SK-N-SH treated with all-trans-retinoic acid at 6 μM for 48 hours (cell line): ENCODE measurements around the gene ARHGEF6.

Experiments
- ATAC-seq: fragments of 200-7000 bp; cut with Tn5 transposase; 3 replicates; pipeline ENCODE4 v1.9.1; 2020; ENCODE audit warnings: mild to moderate bottlenecking, moderate library complexity
- ARNTL ChIP-seq: fragments of 450-650 bp; formaldehyde crosslinking; IDR thresholded peaks from 2 replicates; pipeline ENCODE4 v1.5.0; 2020; ENCODE audit warnings: low read depth, mild to moderate bottlenecking, moderate library complexity, borderline replicate concordance
- BACH2 ChIP-seq: fragments of 250-450 bp; sonication (Bioruptor Pico); IDR thresholded peaks from 2 replicates; pipeline ENCODE4 v1.9.0; 2021; ENCODE audit warnings: mild to moderate bottlenecking, borderline replicate concordance
- CREB5 ChIP-seq: fragments of 250-450 bp; sonication (Bioruptor Pico); IDR thresholded peaks from 2 replicates; pipeline ENCODE4 v1.5.1; 2020; ENCODE audit warnings: low read depth, mild to moderate bottlenecking, moderate library complexity
- CSDC2 ChIP-seq: fragments of 250-450 bp; sonication (Bioruptor Pico); IDR thresholded peaks from 2 replicates; pipeline ENCODE4 v1.5.0; 2020; ENCODE audit warnings: mild to moderate bottlenecking, moderate library complexity
- CSRNP3 ChIP-seq: fragments of 250-450 bp; sonication (Bioruptor Pico); IDR thresholded peaks from 2 replicates; pipeline ENCODE4 v1.5.1; 2021; ENCODE audit warnings: mild to moderate bottlenecking, moderate library complexity
- ESRRG ChIP-seq: fragments of 250-450 bp; sonication (Bioruptor Pico); IDR thresholded peaks from 2 replicates; pipeline ENCODE4 v1.6.1; 2021; ENCODE audit warnings: mild to moderate bottlenecking
- GLIS3 ChIP-seq: fragments of 250-450 bp; sonication (Bioruptor Pico); IDR thresholded peaks from 2 replicates; pipeline ENCODE4 v1.5.0; 2020; ENCODE audit warnings: mild to moderate bottlenecking, moderate library complexity
- ISL1 ChIP-seq: fragments of 250-450 bp; sonication (Bioruptor Pico); IDR thresholded peaks from 2 replicates; pipeline ENCODE4 v2.1.2; 2022; ENCODE audit warnings: mild to moderate bottlenecking, moderate library complexity
- OSR1 ChIP-seq: fragments of 250-450 bp; sonication (Bioruptor Pico); IDR thresholded peaks from 2 replicates; pipeline ENCODE4 v1.8.0; 2022; ENCODE audit warnings: moderate library complexity, mild to moderate bottlenecking, inconsistent platforms
- PATZ1 ChIP-seq: fragments of 250-450 bp; sonication (Bioruptor Pico); IDR thresholded peaks from 2 replicates; pipeline ENCODE4 v1.8.0; 2020; ENCODE audit warnings: mild to moderate bottlenecking, moderate library complexity, borderline replicate concordance
- POU6F1 ChIP-seq: fragments of 250-450 bp; sonication (Bioruptor Pico); IDR thresholded peaks from 2 replicates; pipeline ENCODE4 v1.8.0; 2021; ENCODE audit warnings: low read depth, mild to moderate bottlenecking, moderate library complexity, borderline replicate concordance
- PPARA ChIP-seq: fragments of 250-450 bp; sonication (Bioruptor Pico); IDR thresholded peaks from 2 replicates; pipeline ENCODE4 v1.5.0; 2020; ENCODE audit warnings: mild to moderate bottlenecking, borderline replicate concordance
- RARB ChIP-seq: fragments of 250-450 bp; sonication (Bioruptor Pico); IDR thresholded peaks from 2 replicates; pipeline ENCODE4 v1.8.0; 2021; ENCODE audit warnings: mild to moderate bottlenecking, moderate library complexity
- SNAI2 ChIP-seq: fragments of 250-450 bp; sonication (Bioruptor Pico); IDR thresholded peaks from 2 replicates; pipeline ENCODE4 v1.5.0; 2020; ENCODE audit warnings: mild to moderate bottlenecking, moderate library complexity
- TOX ChIP-seq: fragments of 250-450 bp; sonication (Bioruptor Pico); IDR thresholded peaks from 2 replicates; pipeline ENCODE4 v1.8.0; 2021; ENCODE audit warnings: mild to moderate bottlenecking, moderate library complexity, borderline replicate concordance
- ZFP3 ChIP-seq: fragments of 250-450 bp; sonication (Bioruptor Pico); IDR thresholded peaks from 2 replicates; pipeline ENCODE4 v1.5.0; 2020; ENCODE audit warnings: mild to moderate bottlenecking, moderate library complexity
- ZFP30 ChIP-seq: fragments of 450-650 bp; formaldehyde crosslinking; IDR thresholded peaks from 2 replicates; pipeline ENCODE4 v1.5.0; 2022; ENCODE audit warnings: mild to moderate bottlenecking, moderate library complexity
- ZNF565 ChIP-seq: fragments of 450-650 bp; formaldehyde crosslinking; conservative IDR thresholded peaks from 2 replicates; pipeline ENCODE4 v1.5.0; 2020; ENCODE audit warnings: low read depth, mild to moderate bottlenecking, moderate library complexity
- ZNF70 ChIP-seq: fragments of 450-650 bp; formaldehyde crosslinking; IDR thresholded peaks from 2 replicates; pipeline ENCODE4 v1.5.0; 2020; ENCODE audit warnings: mild to moderate bottlenecking, moderate library complexity
- ZNF8 ChIP-seq: fragments of 450-650 bp; formaldehyde crosslinking; IDR thresholded peaks from 2 replicates; pipeline ENCODE4 v1.5.0; 2020; ENCODE audit warnings: mild to moderate bottlenecking, moderate library complexity
- TF ChIP-seq, protein P1 (sequence below): fragments of 250-450 bp; sonication (Bioruptor Pico); IDR thresholded peaks from 2 replicates; pipeline ENCODE4 v1.5.0; 2020; ENCODE audit warnings: mild to moderate bottlenecking, moderate library complexity

The ARHGEF6 gene

DNA sequence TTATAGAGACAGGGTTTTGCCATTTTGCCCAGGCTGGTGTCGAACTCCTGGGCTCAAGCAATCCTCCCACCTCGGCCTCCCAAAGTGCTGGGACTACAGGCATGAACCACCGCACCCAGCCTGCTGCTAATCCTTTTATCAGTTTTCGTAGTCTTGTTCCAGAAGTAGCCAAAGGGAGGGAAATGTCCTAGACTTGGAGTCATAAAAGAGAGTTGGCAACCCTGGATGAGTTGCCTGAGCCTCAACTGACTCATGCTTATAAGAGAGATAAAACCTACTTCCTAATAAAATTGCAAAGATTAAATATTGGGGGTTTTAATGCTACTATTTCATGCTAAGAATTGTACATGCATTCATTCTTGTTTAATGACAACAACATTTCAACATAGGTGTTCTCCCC, 88.5 kb downstream of the ARHGEF6 start:
- TF ChIP-seq PATZ1 (CRISPR knock-in tag) (no peak), CSDC2 (CRISPR knock-in tag) (no peak), SNAI2 (no peak), CSRNP3 (CRISPR knock-in tag) (no peak), ZNF70 (CRISPR knock-in tag) (no peak), TOX (CRISPR knock-in tag) (no peak), PPARA (CRISPR knock-in tag) (no peak), GLIS3 (CRISPR knock-in tag) (no peak), ZNF565 (CRISPR knock-in tag) (no peak), ESRRG (CRISPR knock-in tag) (no peak)
- ATAC-seq: no peak

- ATAC-seq: no peak
- TF ChIP-seq BACH2 (CRISPR knock-in tag): no peak
- TF ChIP-seq, all 23 proteins: peak for 0
Measured at GRCh38 chrX:136691028-136691809, 89.5 kb downstream of the ARHGEF6 start.

GRCh38 chrX:136689436-136689835, 91.3 kb downstream of the ARHGEF6 start:
- no peak for ATAC-seq
- TF ChIP-seq CREB5 (CRISPR knock-in tag) (no peak), TOX (CRISPR knock-in tag) (no peak), CSDC2 (CRISPR knock-in tag) (no peak), ESRRG (CRISPR knock-in tag) (no peak), BACH2 (CRISPR knock-in tag) (no peak), ZFP30 (CRISPR knock-in tag) (no peak), ZFP3 (no peak), PATZ1 (CRISPR knock-in tag) (no peak), GLIS3 (CRISPR knock-in tag) (no peak), ZNF70 (CRISPR knock-in tag) (no peak), CSRNP3 (CRISPR knock-in tag) (no peak), OSR1 (CRISPR knock-in tag) (no peak), ZNF8 (CRISPR knock-in tag) (no peak), ARNTL (CRISPR knock-in tag) (no peak), SNAI2 (no peak), POU6F1 (CRISPR knock-in tag) (no peak), RARB (CRISPR knock-in tag) (no peak), PPARA (CRISPR knock-in tag) (no peak), ISL1 (CRISPR knock-in tag) (no peak)
- TF ChIP-seq, protein P1, sequence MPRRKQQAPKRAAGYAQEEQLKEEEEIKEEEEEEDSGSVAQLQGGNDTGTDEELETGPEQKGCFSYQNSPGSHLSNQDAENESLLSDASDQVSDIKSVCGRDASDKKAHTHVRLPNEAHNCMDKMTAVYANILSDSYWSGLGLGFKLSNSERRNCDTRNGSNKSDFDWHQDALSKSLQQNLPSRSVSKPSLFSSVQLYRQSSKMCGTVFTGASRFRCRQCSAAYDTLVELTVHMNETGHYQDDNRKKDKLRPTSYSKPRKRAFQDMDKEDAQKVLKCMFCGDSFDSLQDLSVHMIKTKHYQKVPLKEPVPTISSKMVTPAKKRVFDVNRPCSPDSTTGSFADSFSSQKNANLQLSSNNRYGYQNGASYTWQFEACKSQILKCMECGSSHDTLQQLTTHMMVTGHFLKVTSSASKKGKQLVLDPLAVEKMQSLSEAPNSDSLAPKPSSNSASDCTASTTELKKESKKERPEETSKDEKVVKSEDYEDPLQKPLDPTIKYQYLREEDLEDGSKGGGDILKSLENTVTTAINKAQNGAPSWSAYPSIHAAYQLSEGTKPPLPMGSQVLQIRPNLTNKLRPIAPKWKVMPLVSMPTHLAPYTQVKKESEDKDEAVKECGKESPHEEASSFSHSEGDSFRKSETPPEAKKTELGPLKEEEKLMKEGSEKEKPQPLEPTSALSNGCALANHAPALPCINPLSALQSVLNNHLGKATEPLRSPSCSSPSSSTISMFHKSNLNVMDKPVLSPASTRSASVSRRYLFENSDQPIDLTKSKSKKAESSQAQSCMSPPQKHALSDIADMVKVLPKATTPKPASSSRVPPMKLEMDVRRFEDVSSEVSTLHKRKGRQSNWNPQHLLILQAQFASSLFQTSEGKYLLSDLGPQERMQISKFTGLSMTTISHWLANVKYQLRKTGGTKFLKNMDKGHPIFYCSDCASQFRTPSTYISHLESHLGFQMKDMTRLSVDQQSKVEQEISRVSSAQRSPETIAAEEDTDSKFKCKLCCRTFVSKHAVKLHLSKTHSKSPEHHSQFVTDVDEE: no peak
